GM12875 (cell line): ENCODE measurements around the gene MYH15.

Experiments
- H3K4me3 ChIP-seq: one replicate; pipeline ENCODE4 v1.5.1; 2011; ENCODE audit warnings: low read depth, low read length, control low read depth
- TF ChIP-seq, protein P1 (sequence below): IDR thresholded peaks from 2 replicates; pipeline ENCODE4 v1.5.1; 2011; ENCODE audit warnings: low read depth, mild to moderate bottlenecking, control low read depth, inconsistent platforms, low read length, moderate library complexity, borderline replicate concordance; ENCODE audit not compliant: insufficient read depth

The MYH15 gene

DNA sequence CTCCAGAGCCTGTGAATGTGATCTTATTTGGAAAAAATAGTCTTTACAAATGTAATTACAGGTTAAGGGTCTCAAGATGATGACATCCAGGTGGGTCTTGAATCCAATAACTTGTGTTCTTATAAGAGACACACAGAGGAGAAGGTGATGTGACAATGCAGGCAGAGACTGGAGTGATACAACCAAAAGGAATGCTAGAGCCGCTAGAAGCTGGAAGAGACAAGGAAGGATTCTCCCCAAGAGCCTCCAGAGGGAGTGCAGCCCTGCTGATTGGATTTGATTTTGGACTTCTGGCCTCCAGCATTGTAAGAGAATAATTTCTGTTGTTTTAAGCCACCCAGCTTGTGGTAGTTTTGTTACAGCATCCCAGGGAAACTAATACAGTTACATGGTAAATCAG lies 9.7 kb downstream of the MYH15 start:
- H3K4me3 ChIP-seq = no peak overlapping the region
- TF ChIP-seq, protein P1, sequence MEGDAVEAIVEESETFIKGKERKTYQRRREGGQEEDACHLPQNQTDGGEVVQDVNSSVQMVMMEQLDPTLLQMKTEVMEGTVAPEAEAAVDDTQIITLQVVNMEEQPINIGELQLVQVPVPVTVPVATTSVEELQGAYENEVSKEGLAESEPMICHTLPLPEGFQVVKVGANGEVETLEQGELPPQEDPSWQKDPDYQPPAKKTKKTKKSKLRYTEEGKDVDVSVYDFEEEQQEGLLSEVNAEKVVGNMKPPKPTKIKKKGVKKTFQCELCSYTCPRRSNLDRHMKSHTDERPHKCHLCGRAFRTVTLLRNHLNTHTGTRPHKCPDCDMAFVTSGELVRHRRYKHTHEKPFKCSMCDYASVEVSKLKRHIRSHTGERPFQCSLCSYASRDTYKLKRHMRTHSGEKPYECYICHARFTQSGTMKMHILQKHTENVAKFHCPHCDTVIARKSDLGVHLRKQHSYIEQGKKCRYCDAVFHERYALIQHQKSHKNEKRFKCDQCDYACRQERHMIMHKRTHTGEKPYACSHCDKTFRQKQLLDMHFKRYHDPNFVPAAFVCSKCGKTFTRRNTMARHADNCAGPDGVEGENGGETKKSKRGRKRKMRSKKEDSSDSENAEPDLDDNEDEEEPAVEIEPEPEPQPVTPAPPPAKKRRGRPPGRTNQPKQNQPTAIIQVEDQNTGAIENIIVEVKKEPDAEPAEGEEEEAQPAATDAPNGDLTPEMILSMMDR = no peak

DNA sequence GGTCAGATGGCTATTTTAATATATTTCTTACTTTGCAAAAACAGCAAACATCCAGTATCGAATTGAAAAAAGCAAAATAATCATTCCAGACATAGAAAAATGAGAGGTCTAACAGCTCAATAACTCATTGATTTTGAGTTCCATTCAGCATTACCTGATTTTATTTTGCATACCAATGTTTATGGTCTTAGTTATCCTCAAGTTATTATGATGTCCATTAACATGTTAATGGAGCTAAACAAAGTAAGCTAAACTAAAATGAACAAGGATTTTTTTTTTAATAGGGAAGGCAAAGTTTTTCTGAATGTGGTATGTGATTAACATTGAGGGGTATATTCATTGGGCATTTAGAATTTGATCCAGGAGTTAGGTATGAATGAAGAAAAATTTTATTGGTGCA lies 13.1 kb downstream of the MYH15 start:
- no peak overlapping the region for H3K4me3 ChIP-seq
- TF ChIP-seq, protein P1 = no peak

DNA sequence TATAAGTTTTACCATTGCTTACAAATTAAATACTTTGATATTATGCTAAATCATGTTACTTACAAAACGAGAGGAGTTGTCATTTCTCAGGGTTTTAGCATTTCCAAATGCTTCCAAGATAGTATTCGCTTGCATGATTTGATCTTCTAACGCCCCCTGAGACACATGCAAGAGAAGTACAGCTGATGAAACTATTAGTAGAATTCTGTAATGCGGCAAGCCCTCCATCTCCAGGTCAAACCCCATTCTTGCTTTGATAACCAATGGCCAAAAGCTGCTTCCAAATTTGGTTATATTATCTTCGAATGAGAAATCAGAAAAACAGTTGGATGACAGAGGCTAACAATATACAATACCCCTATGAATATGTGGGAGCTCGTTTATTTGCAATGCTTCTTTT lies 14.7 kb downstream of the MYH15 start:
- TF ChIP-seq, protein P1 = no peak
- H3K4me3 ChIP-seq = no peak overlapping the region

DNA sequence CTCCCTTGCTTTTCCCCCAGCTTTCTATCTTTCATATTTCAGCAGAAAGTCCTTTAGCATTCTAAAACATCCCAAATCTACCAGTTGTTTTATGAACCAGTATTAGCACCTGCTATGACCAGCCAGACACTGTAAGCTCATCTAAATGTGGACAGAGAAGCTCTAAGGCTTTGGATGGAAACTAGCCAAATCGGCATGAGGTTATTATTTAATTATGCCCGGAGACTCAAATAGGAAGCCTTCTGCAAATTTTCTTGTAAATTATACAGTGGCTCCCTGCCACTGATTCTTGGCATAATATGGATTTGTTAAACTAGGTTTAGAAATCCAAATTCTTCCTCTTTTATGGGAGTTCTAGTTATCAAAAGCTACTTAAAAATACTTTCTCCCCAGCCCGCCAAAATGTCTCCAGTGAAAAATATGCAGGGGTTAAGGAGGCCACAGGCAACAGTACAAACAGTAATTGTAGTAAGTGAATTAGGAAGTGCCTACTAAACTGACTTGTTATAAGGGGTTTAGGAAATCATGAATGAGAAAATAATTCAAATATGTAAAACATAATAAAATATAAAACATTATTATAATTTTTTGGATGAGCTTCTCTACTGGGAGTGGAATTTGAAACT lies 15.4 kb downstream of the MYH15 start:
- TF ChIP-seq, protein P1 = no peak
- no peak overlapping the region for H3K4me3 ChIP-seq

DNA sequence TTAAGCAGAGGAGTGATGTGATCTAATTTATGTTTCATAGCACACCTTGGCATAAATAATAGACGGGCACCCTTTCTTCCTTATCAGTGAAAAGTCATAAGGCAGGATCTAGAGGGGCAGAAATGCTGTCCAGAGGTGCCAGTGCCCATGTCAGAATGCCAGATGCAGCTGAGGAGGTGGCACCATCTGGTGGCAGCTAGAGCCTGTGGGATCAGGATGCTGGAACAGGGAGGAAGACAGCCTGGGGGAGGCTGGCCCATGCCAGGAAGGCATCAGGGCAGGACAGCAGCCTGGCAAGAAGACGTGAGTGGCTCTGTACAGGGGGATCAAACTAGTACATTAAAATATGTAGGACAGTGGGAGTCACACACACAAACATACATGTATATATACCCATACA lies 16.5 kb downstream of the MYH15 start:
- no peak overlapping the region for H3K4me3 ChIP-seq
- TF ChIP-seq, protein P1 = peak; percentile 9; the same call in 1 of the 2 replicates

DNA sequence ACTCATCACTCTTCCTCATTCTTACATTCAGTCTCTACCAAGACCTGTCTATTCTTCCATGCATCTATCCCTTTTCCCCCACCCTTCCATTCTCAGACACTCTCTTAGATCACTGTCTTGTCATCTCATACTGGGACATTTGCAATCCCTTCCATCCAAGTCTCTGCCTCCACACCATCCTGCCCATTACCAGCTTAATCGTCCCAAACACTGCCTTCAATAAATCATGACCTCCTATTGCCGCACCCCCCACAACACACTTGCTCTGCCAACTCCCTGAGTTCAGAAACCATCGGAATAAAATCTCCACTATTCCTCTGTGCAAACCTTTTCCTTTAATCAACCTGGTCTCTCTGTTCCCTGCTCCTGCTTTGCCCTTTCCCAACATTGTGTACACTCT lies 18.9 kb downstream of the MYH15 start:
- H3K4me3 ChIP-seq = no peak overlapping the region

DNA sequence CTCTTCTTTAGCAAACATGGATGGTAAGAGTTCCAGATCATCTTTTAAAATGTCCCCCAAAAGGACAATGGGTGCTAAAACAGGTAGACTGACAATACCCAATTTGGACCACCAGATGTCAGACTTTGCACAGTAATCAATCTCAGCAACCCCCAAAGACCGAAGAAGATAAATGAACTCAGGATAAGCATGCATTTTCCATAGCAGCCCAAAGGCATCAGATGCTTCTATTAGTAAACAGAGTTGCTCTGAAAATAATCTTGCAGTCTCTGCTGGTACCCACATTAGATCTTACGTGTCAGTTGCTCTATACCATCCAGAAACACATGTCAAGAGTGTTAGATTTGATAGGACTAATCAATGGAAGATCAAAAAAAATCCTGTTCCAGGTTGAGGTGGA lies 20.6 kb downstream of the MYH15 start:
- TF ChIP-seq, protein P1 = peak; percentile 62; the same call in 1 of the 2 replicates
- H3K4me3 ChIP-seq = no peak overlapping the region

More for the DNA sequence above, 18.9 kb downstream of the MYH15 start:
- TF ChIP-seq, protein P1 = no peak
